ENCODE results near the gene ULBP2.

DNA sequence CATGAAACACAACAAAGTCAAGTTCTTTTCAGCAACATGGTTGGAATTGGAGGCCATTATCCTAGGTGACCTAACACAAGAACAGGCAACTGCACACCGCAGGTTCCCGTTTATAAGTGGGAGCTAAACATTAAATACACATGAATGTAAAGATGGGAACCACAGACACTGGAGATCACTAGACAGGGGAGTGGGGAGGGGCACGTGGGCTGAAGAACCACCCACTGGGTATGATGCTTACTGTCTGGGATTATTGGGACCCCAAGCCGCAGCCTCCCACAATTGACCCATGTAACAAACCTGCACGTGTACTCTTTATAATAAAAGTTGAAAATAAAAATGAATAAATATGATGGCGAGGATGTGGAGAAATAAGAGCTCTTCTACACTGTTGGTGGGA, 10.3 kb upstream of the ULBP2 start:
- TF ChIP-seq, protein P1, sequence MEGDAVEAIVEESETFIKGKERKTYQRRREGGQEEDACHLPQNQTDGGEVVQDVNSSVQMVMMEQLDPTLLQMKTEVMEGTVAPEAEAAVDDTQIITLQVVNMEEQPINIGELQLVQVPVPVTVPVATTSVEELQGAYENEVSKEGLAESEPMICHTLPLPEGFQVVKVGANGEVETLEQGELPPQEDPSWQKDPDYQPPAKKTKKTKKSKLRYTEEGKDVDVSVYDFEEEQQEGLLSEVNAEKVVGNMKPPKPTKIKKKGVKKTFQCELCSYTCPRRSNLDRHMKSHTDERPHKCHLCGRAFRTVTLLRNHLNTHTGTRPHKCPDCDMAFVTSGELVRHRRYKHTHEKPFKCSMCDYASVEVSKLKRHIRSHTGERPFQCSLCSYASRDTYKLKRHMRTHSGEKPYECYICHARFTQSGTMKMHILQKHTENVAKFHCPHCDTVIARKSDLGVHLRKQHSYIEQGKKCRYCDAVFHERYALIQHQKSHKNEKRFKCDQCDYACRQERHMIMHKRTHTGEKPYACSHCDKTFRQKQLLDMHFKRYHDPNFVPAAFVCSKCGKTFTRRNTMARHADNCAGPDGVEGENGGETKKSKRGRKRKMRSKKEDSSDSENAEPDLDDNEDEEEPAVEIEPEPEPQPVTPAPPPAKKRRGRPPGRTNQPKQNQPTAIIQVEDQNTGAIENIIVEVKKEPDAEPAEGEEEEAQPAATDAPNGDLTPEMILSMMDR (conservative IDR thresholded peaks at IDR 0.05; ENCODE audit: low read length) = no peak
- no peak for TF ChIP-seq EZH2phosphoT487 (IDR thresholded peaks at IDR 0.05; ENCODE audit: borderline replicate concordance, low read depth, low read length)
